HS-27A (cell line): ENCODE data around the gene PLCG1.

Experiments used
- DNase-seq: peaks from one replicate; pipeline ENCODE4 v3.0.0-alpha.2; 2012; ENCODE audit warnings: low read depth, missing footprints

Gene PLCG1

GRCh38 chr20:41214666-41215065 is 77.3 kb downstream of the PLCG1 start:
- DNase-seq: no peak

GRCh38 chr20:41217422-41217821 is 80.1 kb downstream of the PLCG1 start:
- DNase-seq: no peak

- DNase-seq: no peak
These were observed 81.1 kb downstream of the PLCG1 start for GRCh38 chr20:41218466-41218865.

- no peak for DNase-seq
These were observed 82.5 kb downstream of the PLCG1 start for GRCh38 chr20:41219824-41220223.

GRCh38 chr20:41221614-41222218 is 84.4 kb downstream of the PLCG1 start:
- no peak for DNase-seq

- no peak for DNase-seq
These were observed 85.0 kb downstream of the PLCG1 start for GRCh38 chr20:41222296-41222695.

GRCh38 chr20:41222703-41223102 is 85.4 kb downstream of the PLCG1 start:
- DNase-seq: no peak

- no peak for DNase-seq
These were observed 85.8 kb downstream of the PLCG1 start for GRCh38 chr20:41223112-41223511.

GRCh38 chr20:41224281-41224680 is 86.9 kb downstream of the PLCG1 start:
- DNase-seq: no peak

- no peak for DNase-seq
These were observed 87.7 kb downstream of the PLCG1 start for GRCh38 chr20:41225091-41225490.

GRCh38 chr20:41226426-41226825 is 89.1 kb downstream of the PLCG1 start:
- DNase-seq: no peak
